DMS 273 treated with DMSO at 0.1 percent for 48 hours (cell line): Measurements from ENCODE around the gene UBC.
"Not testable (repeated sequence)": the region's sequence is repeated elsewhere in the genome, so short reads cannot be mapped to it uniquely, and the experiment has no call there.

Source experiments
- DNase-seq: peaks from one replicate; lab custom pipeline; 2025; lab: John Stamatoyannopoulos, UW

Gene UBC

GRCh38 chr12:124915239-124916236, 1.1 kb upstream of the UBC start:
- DNase-seq = no peak

- no peak for DNase-seq
Measured at GRCh38 chr12:124913474-124914391, 717 bp downstream of the UBC start.

GRCh38 chr12:124912529-124913287, 1.7 kb downstream of the UBC start:
- not testable (repeated sequence) for DNase-seq

GRCh38 chr12:124911521-124911920, 2.9 kb downstream of the UBC start:
- DNase-seq = not testable (repeated sequence)

GRCh38 chr12:124910561-124911478, 3.6 kb downstream of the UBC start:
- DNase-seq = no peak

GRCh38 chr12:124909831-124910560, 4.5 kb downstream of the UBC start:
- DNase-seq = no peak

GRCh38 chr12:124906606-124907261, 7.7 kb downstream of the UBC start:
- DNase-seq = no peak

- DNase-seq = no peak
Measured at GRCh38 chr12:124904306-124905098, 9.9 kb downstream of the UBC start.

GRCh38 chr12:124902916-124903315, 11.5 kb downstream of the UBC start:
- DNase-seq = no peak

GRCh38 chr12:124901003-124901402, 13.4 kb downstream of the UBC start:
- DNase-seq = no peak

GRCh38 chr12:124900345-124900795, 14.1 kb downstream of the UBC start:
- DNase-seq = not testable (repeated sequence)

GRCh38 chr12:124898923-124899294, 15.5 kb downstream of the UBC start:
- DNase-seq = no peak

GRCh38 chr12:124898200-124898922, 16.1 kb downstream of the UBC start:
- DNase-seq = no peak

- DNase-seq = no peak
Measured at GRCh38 chr12:124896461-124896860, 18.0 kb downstream of the UBC start.

GRCh38 chr12:124893792-124894516, 20.5 kb downstream of the UBC start:
- DNase-seq = no peak

GRCh38 chr12:124888260-124888659, 26.2 kb downstream of the UBC start:
- no peak for DNase-seq

GRCh38 chr12:124887766-124888165, 26.7 kb downstream of the UBC start:
- not testable (repeated sequence) for DNase-seq
